MM.1S (cell line): ENCODE data around the gene C14orf132.
"Not testable (repeated sequence)": the region's sequence is repeated elsewhere in the genome, so short reads cannot be mapped to it uniquely, and the experiment has no call there.

Experiments used
- EZH2 ChIP-seq: fragments of 300-600 bp; sonication (generic); optimal IDR thresholded peaks from 2 replicates; pipeline ENCODE3; 2017; ENCODE audit warnings: low read depth, mild to moderate bottlenecking, antibody characterized with exemption, low read length, mixed read lengths
- EZH2phosphoT487 ChIP-seq: fragments of 300-600 bp; sonication (generic); IDR thresholded peaks from 2 replicates; pipeline ENCODE4 v1.6.1; 2018; ENCODE audit warnings: antibody characterized with exemption, low read length
- TF ChIP-seq, protein P1 (sequence below): fragments of 300-600 bp; sonication (generic); IDR thresholded peaks from 2 replicates; pipeline ENCODE4 v1.5.1; 2016; ENCODE audit warnings: antibody characterized with exemption, low read length, mixed read lengths

DNA sequence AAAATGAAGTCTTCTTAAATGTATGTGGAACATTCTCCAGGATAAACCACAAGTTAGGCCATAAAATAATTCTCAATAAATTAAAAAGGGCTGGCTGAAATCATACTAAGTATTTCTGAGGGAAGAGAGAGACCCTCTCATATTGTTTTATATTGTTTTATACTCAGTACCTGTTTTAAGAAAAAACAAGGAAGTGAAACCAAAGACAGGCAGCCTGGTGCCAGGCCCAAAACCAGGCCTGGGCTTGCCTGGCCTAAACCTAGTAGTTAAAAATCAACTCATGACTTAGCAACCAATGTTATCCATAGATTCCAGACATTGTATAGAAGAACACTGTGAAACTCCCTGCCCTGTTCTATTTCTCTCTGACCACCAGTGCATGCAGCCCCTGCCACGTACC lies 26.4 kb upstream of the C14orf132 start:
- TF ChIP-seq, protein P1, sequence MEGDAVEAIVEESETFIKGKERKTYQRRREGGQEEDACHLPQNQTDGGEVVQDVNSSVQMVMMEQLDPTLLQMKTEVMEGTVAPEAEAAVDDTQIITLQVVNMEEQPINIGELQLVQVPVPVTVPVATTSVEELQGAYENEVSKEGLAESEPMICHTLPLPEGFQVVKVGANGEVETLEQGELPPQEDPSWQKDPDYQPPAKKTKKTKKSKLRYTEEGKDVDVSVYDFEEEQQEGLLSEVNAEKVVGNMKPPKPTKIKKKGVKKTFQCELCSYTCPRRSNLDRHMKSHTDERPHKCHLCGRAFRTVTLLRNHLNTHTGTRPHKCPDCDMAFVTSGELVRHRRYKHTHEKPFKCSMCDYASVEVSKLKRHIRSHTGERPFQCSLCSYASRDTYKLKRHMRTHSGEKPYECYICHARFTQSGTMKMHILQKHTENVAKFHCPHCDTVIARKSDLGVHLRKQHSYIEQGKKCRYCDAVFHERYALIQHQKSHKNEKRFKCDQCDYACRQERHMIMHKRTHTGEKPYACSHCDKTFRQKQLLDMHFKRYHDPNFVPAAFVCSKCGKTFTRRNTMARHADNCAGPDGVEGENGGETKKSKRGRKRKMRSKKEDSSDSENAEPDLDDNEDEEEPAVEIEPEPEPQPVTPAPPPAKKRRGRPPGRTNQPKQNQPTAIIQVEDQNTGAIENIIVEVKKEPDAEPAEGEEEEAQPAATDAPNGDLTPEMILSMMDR: not testable (repeated sequence)
- not testable (repeated sequence) for TF ChIP-seq EZH2, EZH2phosphoT487
